Tibial artery (tissue), 4 donors: ENCODE data around the gene CHRFAM7A.
"Not testable (repeated sequence)": the region's sequence is repeated elsewhere in the genome, so short reads cannot be mapped to it uniquely, and the experiment has no call there.

Experiments used
- DNase-seq, 2 donors: peaks; one replicate each; pipeline ENCODE4 v3.0.0-alpha.2; 2019
- H3K27ac ChIP-seq, 2 donors: fragments of 200-600 bp; sonication (generic) in 1 of 2; 1 replicate in 1 of 2; 2 replicates in 1 of 2; pipeline ENCODE4 v1.5.1; 2018 to 2019; ENCODE audit warnings: mild to moderate bottlenecking in 1 of 2
- H3K27me3 ChIP-seq, 2 donors: fragments of 200-600 bp; sonication (generic) in 1 of 2; one replicate each; pipeline versions ENCODE4 v1.5.1 to v1.6.0; 2016 to 2019
- H3K36me3 ChIP-seq, 3 donors: fragments of 200-600 bp; sonication (generic) in 2 of 3; one replicate each; pipeline ENCODE4 v1.5.1; 2016 to 2019; ENCODE audit warnings: mild to moderate bottlenecking in 2 of 3
- H3K4me1 ChIP-seq, 4 donors: fragments of 200-600 bp; sonication (generic) in 2 of 4; 1 replicate in 3 of 4; 2 replicates in 1 of 4; pipeline ENCODE4 v1.5.1; 2016 to 2019
- H3K4me3 ChIP-seq, 2 donors: fragments of 200-600 bp; sonication (generic) in 1 of 2; 1 replicate in 1 of 2; 2 replicates in 1 of 2; pipeline ENCODE4 v1.5.1; 2018 to 2019; ENCODE audit warnings: mild to moderate bottlenecking in 2 of 2
- H3K9me3 ChIP-seq, 3 donors: fragments of 200-600 bp; sonication (generic) in 1 of 3; one replicate each; pipeline ENCODE4 v1.5.1; 2016 to 2019
- intact Hi-C: fragments of 100-400 bp; cut with DNase I; formaldehyde crosslinking; loops from one replicate; pipeline ENCODE4 v1.15.0; 2023; ENCODE audit warnings: low total_unique reads

The CHRFAM7A gene

GRCh38 chr15:30368271-30368670, 25.1 kb downstream of the CHRFAM7A start:
- H3K4me1 ChIP-seq, result not testable (repeated sequence)

GRCh38 chr15:30367246-30367645, 26.1 kb downstream of the CHRFAM7A start:
- H3K27ac ChIP-seq, H3K27me3 ChIP-seq, H3K4me3 ChIP-seq, H3K36me3 ChIP-seq, intact Hi-C loops, DNase-seq, H3K9me3 ChIP-seq, H3K4me1 ChIP-seq: not testable (repeated sequence)

More at GRCh38 chr15:30368271-30368670, 25.1 kb downstream of the CHRFAM7A start:
- H3K4me3 ChIP-seq, H3K9me3 ChIP-seq, DNase-seq, intact Hi-C loops, H3K27me3 ChIP-seq, H3K27ac ChIP-seq, H3K36me3 ChIP-seq: not testable (repeated sequence)

GRCh38 chr15:30361404-30361803, 31.9 kb downstream of the CHRFAM7A start:
- intact Hi-C loops, H3K4me3 ChIP-seq, H3K27me3 ChIP-seq, H3K36me3 ChIP-seq, DNase-seq, H3K9me3 ChIP-seq, H3K27ac ChIP-seq, H3K4me1 ChIP-seq: not testable (repeated sequence)

- H3K9me3 ChIP-seq, result not testable (repeated sequence)
Observed at GRCh38 chr15:30360990-30361389, 32.4 kb downstream of the CHRFAM7A start.

GRCh38 chr15:30355043-30355442, 38.3 kb downstream of the CHRFAM7A start:
- DNase-seq, H3K9me3 ChIP-seq, H3K4me1 ChIP-seq, H3K27me3 ChIP-seq, intact Hi-C loops, H3K27ac ChIP-seq, H3K4me3 ChIP-seq, H3K36me3 ChIP-seq: not testable (repeated sequence)

More at GRCh38 chr15:30360990-30361389, 32.4 kb downstream of the CHRFAM7A start:
- H3K27me3 ChIP-seq, H3K4me1 ChIP-seq, H3K27ac ChIP-seq, H3K4me3 ChIP-seq, H3K36me3 ChIP-seq, DNase-seq, intact Hi-C loops: not testable (repeated sequence)

- DNase-seq, H3K9me3 ChIP-seq, H3K27me3 ChIP-seq, H3K27ac ChIP-seq, H3K4me1 ChIP-seq, H3K4me3 ChIP-seq, H3K36me3 ChIP-seq, intact Hi-C loops: not testable (repeated sequence)
Observed at GRCh38 chr15:30349803-30350202, 43.5 kb downstream of the CHRFAM7A start.

- H3K36me3 ChIP-seq, intact Hi-C loops, DNase-seq, H3K4me3 ChIP-seq, H3K27me3 ChIP-seq, H3K9me3 ChIP-seq, H3K4me1 ChIP-seq, H3K27ac ChIP-seq: not testable (repeated sequence)
Observed at GRCh38 chr15:30336584-30336983, 56.8 kb downstream of the CHRFAM7A start.

- H3K4me3 ChIP-seq, H3K36me3 ChIP-seq, H3K4me1 ChIP-seq, intact Hi-C loops, H3K9me3 ChIP-seq, H3K27ac ChIP-seq, H3K27me3 ChIP-seq, DNase-seq: not testable (repeated sequence)
Observed at GRCh38 chr15:30334152-30334551, 59.2 kb downstream of the CHRFAM7A start.

- H3K9me3 ChIP-seq, DNase-seq, H3K4me1 ChIP-seq, H3K36me3 ChIP-seq, H3K27ac ChIP-seq, H3K27me3 ChIP-seq, H3K4me3 ChIP-seq, intact Hi-C loops: not testable (repeated sequence)
Observed at GRCh38 chr15:30326145-30326544, 67.2 kb downstream of the CHRFAM7A start.

- intact Hi-C loops, H3K4me3 ChIP-seq, H3K9me3 ChIP-seq, H3K27ac ChIP-seq, H3K4me1 ChIP-seq, H3K27me3 ChIP-seq, DNase-seq, H3K36me3 ChIP-seq: not testable (repeated sequence)
Observed at GRCh38 chr15:30321063-30321462, 72.3 kb downstream of the CHRFAM7A start.

- DNase-seq, intact Hi-C loops, H3K27ac ChIP-seq, H3K36me3 ChIP-seq, H3K27me3 ChIP-seq, H3K4me1 ChIP-seq, H3K9me3 ChIP-seq, H3K4me3 ChIP-seq: not testable (repeated sequence)
Observed at GRCh38 chr15:30315704-30316103, 77.6 kb downstream of the CHRFAM7A start.

GRCh38 chr15:30310575-30310974, 82.8 kb downstream of the CHRFAM7A start:
- H3K27me3 ChIP-seq, H3K27ac ChIP-seq, intact Hi-C loops, H3K4me1 ChIP-seq, DNase-seq, H3K9me3 ChIP-seq, H3K36me3 ChIP-seq, H3K4me3 ChIP-seq: not testable (repeated sequence)
